K562 (cell line): ENCODE data around the gene RAB5A. TPM values are rescaled to one million over a fixed set of nuclear protein-coding genes. Genes with fewer than 3 reads are reported as not detected.

Source experiments
- ATF7 ChIP-seq: fragments of 450-650 bp; IDR thresholded peaks from 2 replicates; pipeline ENCODE4 v1.7.1; 2014; ENCODE audit warnings: mild to moderate bottlenecking, moderate library complexity
- BRF1 ChIP-seq: IDR thresholded peaks from 3 replicates; pipeline ENCODE4 v1.6.1; 2011; ENCODE audit warnings: borderline replicate concordance, mild to moderate bottlenecking; ENCODE audit not compliant: insufficient read length; ENCODE audit errors: extremely low read depth
- CBFB ChIP-seq: sonication (generic); formaldehyde crosslinking; IDR thresholded peaks from 2 replicates; pipeline ENCODE4 v1.4.0; 2020; ENCODE audit warnings: mild to moderate bottlenecking, missing genetic modification reagents
- CHD4 ChIP-seq: fragments of 200-600 bp; sonication (generic); IDR thresholded peaks from 3 replicates; pipeline ENCODE4 v1.6.1; 2012; ENCODE audit warnings: low read depth, mild to moderate bottlenecking, mixed read lengths, low read length, inconsistent platforms; ENCODE audit not compliant: insufficient read depth, insufficient replicate concordance, poor library complexity, severe bottlenecking
- COPS2 ChIP-seq: fragments of 450-650 bp; conservative IDR thresholded peaks from 2 replicates; pipeline ENCODE4 v1.6.1; 2016; ENCODE audit warnings: mild to moderate bottlenecking, moderate library complexity
- E2F4 ChIP-seq: sonication (generic); formaldehyde crosslinking; IDR thresholded peaks from 2 replicates; pipeline ENCODE4 v1.8.0; 2022; ENCODE audit warnings: mild to moderate bottlenecking, low read depth, missing genetic modification reagents
- MCM5 ChIP-seq: fragments of 450-650 bp; IDR thresholded peaks from 2 replicates; pipeline ENCODE4 v1.6.1; 2016; ENCODE audit warnings: low read depth
- NCOA1 ChIP-seq: fragments of 450-650 bp; IDR thresholded peaks from 2 replicates; pipeline ENCODE4 v1.6.1; 2016; ENCODE audit warnings: low read depth
- POLR2G ChIP-seq: fragments of 200-400 bp; formaldehyde crosslinking; IDR thresholded peaks from 2 replicates; pipeline ENCODE4 v1.6.1; 2017; ENCODE audit warnings: low read depth, mild to moderate bottlenecking, antibody characterized with exemption, low read length, moderate library complexity
- PRPF4 ChIP-seq: fragments of 200-400 bp; formaldehyde crosslinking; IDR thresholded peaks from one replicate; pipeline ENCODE4 v1.6.1; 2017; ENCODE audit warnings: low read length, low read depth, mild to moderate bottlenecking; ENCODE audit not compliant: insufficient read depth, poor library complexity, severe bottlenecking
- SIRT6 ChIP-seq: IDR thresholded peaks from one replicate; pipeline ENCODE4 v1.6.1; 2012; ENCODE audit warnings: low read depth, mild to moderate bottlenecking, control low read depth, inconsistent platforms, low read length, moderate library complexity
- ZBTB9 ChIP-seq: fragments of 450-650 bp; formaldehyde crosslinking; IDR thresholded peaks from 2 replicates; pipeline ENCODE4 v1.4.0; 2020; ENCODE audit warnings: mild to moderate bottlenecking, moderate library complexity
- ZEB2 ChIP-seq: fragments of 450-650 bp; IDR thresholded peaks from 2 replicates; pipeline ENCODE4 v1.6.1; 2016
- ZNF347 ChIP-seq: fragments of 450-650 bp; formaldehyde crosslinking; IDR thresholded peaks from 2 replicates; pipeline ENCODE4 v1.4.0; 2020; ENCODE audit warnings: low read depth, mild to moderate bottlenecking, moderate library complexity
- ZNF41 ChIP-seq: fragments of 250-450 bp; sonication (Bioruptor Pico); conservative IDR thresholded peaks from 2 replicates; pipeline ENCODE4 v1.4.0; 2020; ENCODE audit warnings: mild to moderate bottlenecking
- ZNF518B ChIP-seq: fragments of 250-450 bp; sonication (Bioruptor Pico); IDR thresholded peaks from 2 replicates; pipeline ENCODE4 v1.5.0; 2021; ENCODE audit warnings: mild to moderate bottlenecking, moderate library complexity
- polyA plus RNA-seq, 8 experiments: library from polyadenylated mRNA; depleted of rRNA in 4 of 8; stranded (reverse) in 5 of 8; unstranded in 3 of 8; fragments of >200 nt; fragmentation: Nextera tagmentation in 2 of 8; fragmentation: Illumina TruSeq in 1 of 8; extraction: Ambion mirVana in 2 of 8; extraction: Trizol in 1 of 8; gene quantifications; 2 replicates each; pipeline versions ENCODE4 v1.2.1 to v1.2.3, GENCODE V29; 2011 to 2014; ENCODE audit warnings: inconsistent platforms in 1 of 8, missing spikeins in 1 of 8
- total RNA-seq, 7 experiments: library from RNA; depleted of rRNA in 6 of 7; stranded (reverse); fragments of >200 nt in 6 of 7; fragmentation: Illumina TruSeq in 2 of 7; extraction: Trizol in 2 of 7; gene quantifications; 2 replicates each; pipeline versions ENCODE4 v1.2.1 to v1.2.3, GENCODE V29; 2011 to 2021; ENCODE audit warnings: low replicate concordance in 1 of 7
- TF ChIP-seq, protein P1 (sequence below): fragments of 250-450 bp; sonication (Bioruptor Pico); IDR thresholded peaks from 2 replicates; pipeline ENCODE4 v1.8.0; 2021; ENCODE audit warnings: mild to moderate bottlenecking, moderate library complexity
- TF ChIP-seq, protein P2 (sequence below): fragments of 250-450 bp; sonication (Bioruptor Pico); IDR thresholded peaks from 2 replicates; pipeline ENCODE4 v1.4.0; 2020; ENCODE audit warnings: mild to moderate bottlenecking

Gene RAB5A
- total and polyA plus RNA-seq, 9 of the 15 experiments (the other 6 are each of a cell fraction or from before 2014, with no cell fraction given): 28.3 to 64.2 (median 49.0) TPM

DNA sequence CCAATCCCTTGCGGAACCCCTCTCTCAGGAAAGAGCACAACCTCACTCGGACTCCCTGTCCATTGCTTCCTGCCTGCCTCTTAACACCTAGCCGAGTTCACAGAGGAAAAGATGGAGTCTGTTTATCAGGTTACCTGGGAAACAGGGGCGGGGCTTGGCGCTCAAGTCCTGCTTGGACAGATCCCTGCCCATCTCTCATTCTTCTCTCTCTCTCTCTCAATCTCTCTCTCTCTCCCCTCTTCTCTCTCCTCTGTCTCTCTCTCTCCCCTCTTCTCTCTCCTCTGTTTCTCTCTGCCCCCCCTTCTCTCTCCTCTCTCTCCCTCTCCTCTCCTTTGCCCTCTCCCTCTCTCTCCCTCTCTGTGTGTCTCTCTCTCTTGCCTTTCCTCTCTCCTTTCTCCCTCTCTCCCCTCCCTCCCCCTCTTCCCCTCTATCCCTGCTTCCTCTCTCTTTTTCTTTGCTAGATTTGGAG is 12.8 kb upstream of the RAB5A start, which contains the start of gene EFHB (continued):
- TF ChIP-seq CHD4 (no peak), BRF1 (no peak), CBFB (CRISPR knock-in tag) (no peak), PRPF4 (no peak), NCOA1 (peak; percentile 54; the same call in 1 of the 2 replicates), COPS2 (no peak), POLR2G (no peak), ZEB2 (peak; percentile 65), ZNF347 (CRISPR knock-in tag) (no peak), SIRT6 (no peak), ATF7 (no peak), MCM5 (no peak), ZNF41 (CRISPR knock-in tag) (no peak), ZNF518B (no peak), E2F4 (CRISPR knock-in tag) (no peak), ZBTB9 (CRISPR knock-in tag) (no peak)
- TF ChIP-seq, protein P1, sequence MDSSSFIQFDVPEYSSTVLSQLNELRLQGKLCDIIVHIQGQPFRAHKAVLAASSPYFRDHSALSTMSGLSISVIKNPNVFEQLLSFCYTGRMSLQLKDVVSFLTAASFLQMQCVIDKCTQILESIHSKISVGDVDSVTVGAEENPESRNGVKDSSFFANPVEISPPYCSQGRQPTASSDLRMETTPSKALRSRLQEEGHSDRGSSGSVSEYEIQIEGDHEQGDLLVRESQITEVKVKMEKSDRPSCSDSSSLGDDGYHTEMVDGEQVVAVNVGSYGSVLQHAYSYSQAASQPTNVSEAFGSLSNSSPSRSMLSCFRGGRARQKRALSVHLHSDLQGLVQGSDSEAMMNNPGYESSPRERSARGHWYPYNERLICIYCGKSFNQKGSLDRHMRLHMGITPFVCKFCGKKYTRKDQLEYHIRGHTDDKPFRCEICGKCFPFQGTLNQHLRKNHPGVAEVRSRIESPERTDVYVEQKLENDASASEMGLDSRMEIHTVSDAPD (CRISPR knock-in tag): no peak
- TF ChIP-seq, protein P2, sequence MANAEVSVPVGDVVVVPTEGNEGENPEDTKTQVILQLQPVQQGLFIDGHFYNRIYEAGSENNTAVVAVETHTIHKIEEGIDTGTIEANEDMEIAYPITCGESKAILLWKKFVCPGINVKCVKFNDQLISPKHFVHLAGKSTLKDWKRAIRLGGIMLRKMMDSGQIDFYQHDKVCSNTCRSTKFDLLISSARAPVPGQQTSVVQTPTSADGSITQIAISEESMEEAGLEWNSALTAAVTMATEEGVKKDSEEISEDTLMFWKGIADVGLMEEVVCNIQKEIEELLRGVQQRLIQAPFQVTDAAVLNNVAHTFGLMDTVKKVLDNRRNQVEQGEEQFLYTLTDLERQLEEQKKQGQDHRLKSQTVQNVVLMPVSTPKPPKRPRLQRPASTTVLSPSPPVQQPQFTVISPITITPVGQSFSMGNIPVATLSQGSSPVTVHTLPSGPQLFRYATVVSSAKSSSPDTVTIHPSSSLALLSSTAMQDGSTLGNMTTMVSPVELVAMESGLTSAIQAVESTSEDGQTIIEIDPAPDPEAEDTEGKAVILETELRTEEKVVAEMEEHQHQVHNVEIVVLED (CRISPR knock-in tag): no peak
